Inferior parietal cortex (tissue), 1 donor: Measurements from ENCODE around the gene CRNKL1.

Source experiments
- DNase-seq: peaks from one replicate; pipeline ENCODE4 v3.0.0-alpha.2; 2016; ENCODE audit errors: extremely low spot score

Gene CRNKL1

GRCh38 chr20:20052074-20052970 lies at the start of gene CRNKL1, which contains the start of gene CFAP61:
CRNKL1 (minus strand) TSS chr20:20052466; CDS start chr20:20052342, 124 bp downstream.
CFAP61 (plus strand) TSS chr20:20052532; CDS start chr20:20056654, 4,122 bp downstream.
- peak; percentile 98 for DNase-seq

- DNase-seq = no peak
Observed at GRCh38 chr20:20100881-20101280, 48.6 kb upstream of the CRNKL1 start.

- DNase-seq = no peak
Observed at GRCh38 chr20:20096421-20096820, 44.2 kb upstream of the CRNKL1 start.

GRCh38 chr20:20095114-20095872 lies 43.0 kb upstream of the CRNKL1 start:
- no peak for DNase-seq

- no peak for DNase-seq
Observed at GRCh38 chr20:20094410-20094809, 42.1 kb upstream of the CRNKL1 start.

- DNase-seq = no peak
Observed at GRCh38 chr20:20092827-20093226, 40.6 kb upstream of the CRNKL1 start.

DNA sequence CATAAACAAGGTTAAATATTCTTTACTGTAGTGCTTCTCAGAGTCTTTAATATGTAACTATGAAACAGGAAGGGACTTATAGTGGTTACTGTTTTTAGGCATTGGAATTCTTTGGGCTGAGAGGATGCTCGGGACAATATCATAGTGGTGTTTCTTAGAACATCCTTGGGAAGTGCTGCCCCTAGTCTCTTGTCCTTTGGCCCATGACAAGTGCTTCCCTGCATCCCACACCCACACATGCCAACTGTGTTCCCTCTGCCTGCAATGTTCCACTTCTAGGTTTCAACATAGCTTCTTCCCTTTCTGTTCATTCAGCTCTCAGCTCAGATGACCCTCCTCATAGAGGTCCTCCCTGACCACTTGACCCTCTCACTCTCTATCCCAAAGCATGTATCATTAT lies 37.7 kb upstream of the CRNKL1 start:
- no peak for DNase-seq

DNA sequence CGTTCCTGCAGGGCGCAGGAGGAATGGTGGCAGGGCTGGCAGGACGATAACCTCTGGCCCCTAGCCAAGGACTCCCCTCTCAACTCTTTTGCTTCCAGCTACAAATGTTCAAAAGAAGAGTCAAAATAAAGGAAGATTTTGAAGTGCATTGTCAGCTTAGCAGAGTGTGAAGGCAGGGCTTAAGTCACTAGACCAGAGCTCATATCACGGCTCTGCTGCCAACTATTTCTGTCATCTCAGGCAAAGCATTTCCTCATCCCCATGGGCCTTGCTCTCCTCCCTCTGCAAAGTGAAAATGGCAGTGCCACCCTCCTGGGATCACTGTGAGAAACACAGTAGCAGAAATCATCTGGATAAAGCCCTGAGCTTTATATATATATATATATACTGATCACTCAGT lies 36.8 kb upstream of the CRNKL1 start:
- DNase-seq = no peak

- DNase-seq = no peak
Observed at GRCh38 chr20:20085812-20086211, 33.5 kb upstream of the CRNKL1 start.

DNA sequence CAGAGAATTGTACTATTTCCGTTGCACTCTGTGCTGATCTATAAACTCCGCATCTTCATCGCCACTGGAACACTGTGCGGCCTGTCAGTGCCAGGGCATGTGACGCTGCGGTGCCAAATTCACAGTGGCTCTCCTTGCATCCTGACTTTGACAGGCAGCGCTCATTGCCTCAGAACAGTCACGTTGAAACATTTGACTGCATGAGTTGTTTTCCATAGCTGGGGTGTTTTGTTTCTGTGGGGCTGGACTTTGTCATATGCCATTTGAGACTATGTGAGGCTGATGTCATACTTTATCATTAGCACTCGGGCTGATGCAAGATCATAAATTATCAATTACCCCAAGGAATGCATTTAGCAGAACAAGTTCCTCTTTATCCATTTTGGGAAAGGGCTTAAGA lies 32.8 kb upstream of the CRNKL1 start:
- DNase-seq = no peak

GRCh38 chr20:20084296-20084752 lies 32.1 kb upstream of the CRNKL1 start:
- peak; percentile 40 for DNase-seq

DNA sequence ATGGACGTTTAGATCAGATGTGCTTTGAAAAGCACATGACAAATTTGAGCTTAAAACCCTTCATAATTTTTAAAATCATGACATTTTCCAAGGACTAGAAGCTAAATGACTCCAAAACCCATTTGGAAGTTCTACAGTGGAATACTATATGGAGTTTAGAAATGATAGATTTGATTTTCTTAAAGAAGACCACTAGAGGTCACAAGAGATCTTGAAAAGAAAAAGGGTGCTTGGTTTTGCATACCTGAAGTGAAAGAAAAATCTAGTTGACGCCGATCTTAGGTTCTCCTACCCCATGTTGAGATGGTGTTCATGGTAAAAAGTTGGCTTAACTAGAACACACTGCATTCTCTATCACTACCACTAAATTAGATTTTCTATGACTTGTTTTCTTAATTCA lies 31.5 kb upstream of the CRNKL1 start:
- peak; percentile 75 for DNase-seq

DNA sequence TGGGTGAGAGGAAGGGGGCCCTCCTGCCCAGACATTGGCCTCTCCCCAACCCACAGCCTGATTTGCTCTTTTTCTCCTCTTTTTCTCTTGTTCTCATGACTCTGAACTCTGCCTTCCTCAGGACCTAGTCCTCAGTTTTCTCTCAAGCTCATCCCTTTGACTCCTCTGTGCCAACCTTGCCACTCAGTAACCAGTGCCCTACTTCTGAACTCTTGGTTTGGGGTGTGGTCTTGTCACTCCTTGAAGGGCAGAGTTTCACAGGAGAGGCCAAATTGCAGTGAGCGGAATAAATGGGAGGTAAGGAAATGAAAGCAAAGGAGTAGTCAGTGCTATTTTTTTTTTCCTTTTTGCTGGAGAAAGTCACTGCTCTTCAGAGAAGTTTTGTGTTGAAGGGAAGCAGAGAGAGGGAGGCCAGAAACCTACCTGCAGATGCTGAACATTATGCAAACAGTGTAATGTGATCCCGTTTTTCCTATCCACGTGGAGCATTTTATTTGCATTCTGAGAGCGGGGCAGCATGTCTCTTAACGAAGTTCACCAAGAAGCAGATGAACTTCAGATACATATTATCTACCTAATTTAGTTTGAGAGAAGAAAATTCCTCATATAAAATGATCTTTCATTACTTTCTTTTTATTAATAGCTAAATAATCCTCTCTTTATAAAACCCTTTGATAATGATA lies 27.0 kb upstream of the CRNKL1 start:
- no peak for DNase-seq

DNA sequence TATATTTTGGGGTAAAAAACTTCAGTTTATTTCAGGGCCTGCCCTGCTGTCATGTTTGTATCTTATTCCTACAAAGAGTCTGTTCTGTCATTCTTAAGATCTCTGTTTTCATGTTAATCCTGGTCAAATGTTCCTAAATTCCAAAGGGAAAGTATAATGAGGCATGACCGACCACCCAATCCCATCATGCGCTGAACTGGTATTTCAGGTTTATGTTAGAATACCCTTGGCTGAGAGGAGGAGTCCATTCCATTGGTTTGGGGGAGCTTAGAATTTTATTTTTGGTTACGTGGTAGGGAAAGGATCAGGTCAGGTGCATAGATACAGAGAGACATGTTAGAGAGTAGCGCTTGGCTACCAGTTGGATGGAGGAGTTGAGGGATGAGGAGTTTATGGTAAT lies 25.8 kb upstream of the CRNKL1 start:
- DNase-seq = no peak

DNA sequence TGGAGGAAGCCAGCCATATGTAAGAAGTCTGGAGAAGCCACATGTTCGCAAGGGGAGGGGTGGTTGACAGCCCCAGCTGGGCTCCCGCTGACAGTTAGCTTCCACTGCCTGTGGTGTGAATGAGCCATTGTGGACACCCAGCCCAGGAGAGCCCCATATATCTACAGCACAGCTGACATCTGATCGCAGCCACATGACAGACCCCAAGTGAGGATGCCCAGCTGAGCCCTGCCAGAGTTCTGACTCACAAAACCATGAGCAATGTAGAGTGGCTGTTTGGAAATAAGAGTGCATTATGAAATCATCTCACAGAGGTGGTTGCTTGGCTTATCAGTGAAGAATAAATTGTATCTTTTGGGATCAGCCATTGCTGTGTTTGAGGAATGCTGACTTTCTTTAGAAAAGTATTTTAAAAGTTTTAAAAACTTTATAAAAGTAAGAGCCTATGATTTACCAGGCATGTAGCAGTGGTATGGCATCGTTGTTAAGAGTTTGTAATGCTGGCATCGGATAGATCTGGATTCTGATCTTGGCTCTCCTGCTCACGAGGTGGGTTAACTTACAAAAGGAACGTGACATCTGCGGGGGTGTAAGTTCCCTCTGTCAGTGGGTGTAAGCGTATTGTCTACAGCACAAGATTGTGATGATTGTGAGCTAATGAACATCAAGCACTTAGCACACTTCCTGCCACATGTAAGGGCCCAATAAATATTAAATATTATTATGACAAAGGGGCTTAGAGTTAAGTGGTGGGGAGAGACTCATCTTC lies 24.2 kb upstream of the CRNKL1 start:
- DNase-seq = peak; percentile 68

- DNase-seq = no peak
Observed at GRCh38 chr20:20075032-20075431, 22.8 kb upstream of the CRNKL1 start.

DNA sequence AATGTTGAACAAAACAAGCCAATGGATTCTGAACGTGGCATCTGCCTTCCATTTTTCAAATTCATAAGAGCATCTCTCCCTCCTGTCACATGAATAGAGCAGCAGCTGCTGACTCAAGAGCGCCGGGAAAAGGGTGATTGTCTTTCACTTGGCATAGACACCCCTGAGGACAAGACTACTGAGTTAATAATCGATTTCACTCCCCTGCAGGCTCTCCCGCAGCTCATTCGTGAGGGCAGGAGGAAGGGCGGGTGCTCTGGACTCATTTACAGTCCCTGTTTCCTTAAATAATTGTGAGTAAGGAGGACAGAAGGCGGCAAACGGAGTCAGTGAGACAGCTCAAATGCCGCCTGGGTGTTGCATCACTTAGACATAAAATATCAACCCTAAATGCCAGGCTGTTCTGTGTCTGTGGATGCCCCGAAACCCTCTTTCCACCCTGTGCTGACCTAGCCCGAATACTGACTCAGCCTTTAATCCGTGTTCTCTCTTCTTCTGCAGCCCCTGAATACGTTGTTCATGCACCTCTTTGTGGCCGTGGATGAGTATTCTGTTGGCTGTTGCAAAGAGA lies 21.6 kb upstream of the CRNKL1 start:
- DNase-seq = peak; percentile 22

- no peak for DNase-seq
Observed at GRCh38 chr20:20070871-20071726, 18.8 kb upstream of the CRNKL1 start.

- no peak for DNase-seq
Observed at GRCh38 chr20:20065361-20065760, 13.1 kb upstream of the CRNKL1 start.
